Lung (tissue), 12 donors: ENCODE data around the gene DPY19L1. TPM values are rescaled to one million over a fixed set of nuclear protein-coding genes. Genes with fewer than 3 reads are reported as not detected.
"Not testable (repeated sequence)": the region's sequence is repeated elsewhere in the genome, so short reads cannot be mapped to it uniquely, and the experiment has no call there.

Experiments
- ATAC-seq: fragments of 200-7000 bp; cut with Tn5 transposase; one replicate; pipeline ENCODE4 v1.9.1; 2020; ENCODE audit warnings: moderate number of reproducible peaks; ENCODE audit not compliant: insufficient read depth, low FRiP score
- DNase-seq, 3 donors: peaks; one replicate each; pipeline ENCODE4 v3.0.0-alpha.2; 2013 to 2017
- H3K27ac ChIP-seq, 2 donors: one replicate each; pipeline ENCODE4 v1.5.1; 2013; ENCODE audit warnings: mild to moderate bottlenecking in 2 of 2, moderate library complexity in 2 of 2, control low read depth in 1 of 2, inconsistent platforms in 1 of 2, low read depth in 1 of 2, low read length in 1 of 2
- H3K27me3 ChIP-seq, 3 donors: one replicate each; pipeline ENCODE4 v1.5.1; 2013; ENCODE audit warnings: low read length in 2 of 3; ENCODE audit not compliant: control insufficient read depth in 3 of 3, insufficient read depth in 3 of 3
- H3K36me3 ChIP-seq, 4 donors: one replicate each; pipeline ENCODE4 v1.5.1; 2013; ENCODE audit warnings: low read length in 4 of 4, mild to moderate bottlenecking in 1 of 4, moderate library complexity in 1 of 4; ENCODE audit not compliant: control insufficient read depth in 4 of 4, insufficient read depth in 4 of 4
- H3K4me1 ChIP-seq, 5 donors: one replicate each; pipeline ENCODE4 v1.5.1; 2013; ENCODE audit warnings: low read length in 5 of 5, mild to moderate bottlenecking in 2 of 5, moderate library complexity in 1 of 5; ENCODE audit not compliant: control insufficient read depth in 5 of 5, insufficient read depth in 5 of 5
- H3K4me3 ChIP-seq: one replicate; pipeline ENCODE4 v1.5.1; 2013; ENCODE audit warnings: mild to moderate bottlenecking, control low read depth, moderate library complexity
- H3K9ac ChIP-seq, 2 donors: one replicate each; pipeline ENCODE4 v1.5.1; 2013; ENCODE audit warnings: low read length in 2 of 2, control low read depth in 1 of 2; ENCODE audit not compliant: insufficient read depth in 1 of 2
- H3K9me3 ChIP-seq, 4 donors: one replicate each; pipeline ENCODE4 v1.5.1; 2013; ENCODE audit warnings: low read length in 3 of 4, mild to moderate bottlenecking in 1 of 4, moderate library complexity in 1 of 4; ENCODE audit not compliant: control insufficient read depth in 4 of 4, insufficient read depth in 3 of 4
- CTCF ChIP-seq: IDR thresholded peaks from 2 replicates; pipeline ENCODE4 v1.5.1; 2012; ENCODE audit warnings: mild to moderate bottlenecking; ENCODE audit errors: control extremely low read depth, extremely low read depth
- WGBS, 2 donors: extraction: QIAGEN DNeasy Blood & Tissue Kit; methylation state at CpG; one replicate each; pipeline ENCODE4 v1.1.7; 2013; 5-methylcytosine and 5-hydroxymethylcytosine counted together
- polyA plus RNA-seq, 2 donors: library from polyadenylated mRNA; stranded (reverse); fragments of 200-250 nt; gene quantifications; one replicate each; pipeline ENCODE4 v1.2.1, GENCODE V29; 2013
- total RNA-seq, 2 donors: library from RNA; depleted of rRNA in 1 of 2; stranded (reverse); fragments of >200 nt in 1 of 2; gene quantifications; one replicate each; pipeline ENCODE4 v1.2.1, GENCODE V29; 2014 to 2021
- donor health status: control.
- donor health status: control.
- donor health status: Bipolar disorder and iron deficiency.
- donor health status: healthy.
- donor health status: DM: yes; HTN: yes; CAD: no.

Gene DPY19L1
- total and polyA plus RNA-seq, 4 donors: 10.4 to 83.3 (median 32.7) TPM

- peak overlapping the region; percentile 51 to 77 for H3K27ac ChIP-seq
Measured at GRCh38 chr7:35003679-35004303, 33.5 kb downstream of the DPY19L1 start.

GRCh38 chr7:35003177-35003650 is 34.1 kb downstream of the DPY19L1 start:
- not testable (repeated sequence) for DNase-seq, H3K4me1 ChIP-seq, H3K4me3 ChIP-seq, H3K36me3 ChIP-seq, H3K9ac ChIP-seq, H3K9me3 ChIP-seq, H3K27me3 ChIP-seq
- ATAC-seq: peak; percentile 65
- peak overlapping the region; percentile 51 to 77 for H3K27ac ChIP-seq
- 80 to 81% methylated on average over 1 of the region's 1 CpG for WGBS, 2 donors

More at GRCh38 chr7:35003679-35004303, 33.5 kb downstream of the DPY19L1 start:
- peaks cover 0 to 7% (median 2%) of the 10 kb centered on the region in 4 donors for H3K36me3 ChIP-seq
- peak; percentile 87 for ATAC-seq
- TF ChIP-seq CTCF: no peak
- H3K9me3 ChIP-seq: no peaks in the 10 kb centered on the region
- no peak overlapping the region for H3K9ac ChIP-seq
- H3K27me3 ChIP-seq: no peaks in the 10 kb centered on the region
- 70 to 90% methylated on average over 7 of the region's 7 CpGs for WGBS, 2 donors
- peak; percentile 55 to 79 (median 65) for DNase-seq
- H3K4me1 ChIP-seq: peaks cover 0 to 5% (median 0%) of the 10 kb centered on the region in 5 donors
- H3K4me3 ChIP-seq: no peak overlapping the region

- not testable (repeated sequence) for H3K9me3 ChIP-seq, H3K4me1 ChIP-seq, H3K36me3 ChIP-seq, DNase-seq, H3K9ac ChIP-seq, H3K27ac ChIP-seq, H3K4me3 ChIP-seq, H3K27me3 ChIP-seq, ATAC-seq
- WGBS, 2 donors: 88 to 94% methylated on average over 6 of the region's 6 CpGs
Measured at GRCh38 chr7:34998335-34998734, 39.0 kb downstream of the DPY19L1 start.

- H3K27ac ChIP-seq: peak overlapping the region in 1 of 2 donors; percentile 40
- 70 to 91% methylated on average over 2 to 5 of the region's 5 CpGs for WGBS, 2 donors
- not testable (repeated sequence) for H3K27me3 ChIP-seq, H3K9me3 ChIP-seq, H3K4me1 ChIP-seq, H3K36me3 ChIP-seq, DNase-seq, H3K4me3 ChIP-seq, H3K9ac ChIP-seq, ATAC-seq
Measured at GRCh38 chr7:34996423-34997090, 40.7 kb downstream of the DPY19L1 start.

- TF ChIP-seq CTCF: no peak
- no peaks in the 10 kb centered on the region for H3K9me3 ChIP-seq
- ATAC-seq: no peak
Measured at GRCh38 chr7:34995757-34996156, 41.5 kb downstream of the DPY19L1 start.

More at GRCh38 chr7:34995757-34996156, 41.5 kb downstream of the DPY19L1 start:
- Histone ChIP-seq H3K9ac (no peak overlapping the region), H3K27ac (no peak overlapping the region), H3K36me3 (no peaks in the 10 kb centered on the region), H3K27me3 (no peaks in the 10 kb centered on the region), H3K4me3 (no peak overlapping the region), H3K4me1 (peaks cover 0 to 6% (median 0%) of the 10 kb centered on the region in 5 donors)
- DNase-seq: no peak
- WGBS, 2 donors: 82 to 96% methylated on average over 7 of the region's 7 CpGs
